ENCODE results near the gene MEF2A. TPM values are rescaled to one million over a fixed set of nuclear protein-coding genes. Genes with fewer than 3 reads are reported as not detected.

The MEF2A gene
- total RNA-seq, 1 experiment from 2014 or later: 30.7 TPM

DNA sequence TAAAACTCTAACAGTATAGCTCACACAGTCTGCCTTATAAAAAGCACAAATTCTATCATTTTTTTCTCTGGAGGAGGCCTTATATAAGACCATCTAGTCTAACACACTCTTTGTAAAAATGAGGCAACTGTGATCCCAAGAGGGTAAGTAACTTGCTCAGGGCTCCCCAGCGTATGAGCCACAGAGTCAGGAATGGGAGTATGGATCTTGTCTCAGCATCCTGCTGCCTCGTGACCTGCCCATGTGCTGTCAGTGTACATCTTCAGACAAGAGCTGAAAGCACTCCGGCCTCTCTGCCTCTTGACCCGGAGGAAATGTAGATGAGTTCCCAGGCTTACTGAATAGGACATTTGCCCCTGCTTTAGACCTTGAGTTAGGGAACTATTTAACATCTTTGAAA, 28.4 kb upstream of the MEF2A start (continued):
- TF ChIP-seq, protein P1, sequence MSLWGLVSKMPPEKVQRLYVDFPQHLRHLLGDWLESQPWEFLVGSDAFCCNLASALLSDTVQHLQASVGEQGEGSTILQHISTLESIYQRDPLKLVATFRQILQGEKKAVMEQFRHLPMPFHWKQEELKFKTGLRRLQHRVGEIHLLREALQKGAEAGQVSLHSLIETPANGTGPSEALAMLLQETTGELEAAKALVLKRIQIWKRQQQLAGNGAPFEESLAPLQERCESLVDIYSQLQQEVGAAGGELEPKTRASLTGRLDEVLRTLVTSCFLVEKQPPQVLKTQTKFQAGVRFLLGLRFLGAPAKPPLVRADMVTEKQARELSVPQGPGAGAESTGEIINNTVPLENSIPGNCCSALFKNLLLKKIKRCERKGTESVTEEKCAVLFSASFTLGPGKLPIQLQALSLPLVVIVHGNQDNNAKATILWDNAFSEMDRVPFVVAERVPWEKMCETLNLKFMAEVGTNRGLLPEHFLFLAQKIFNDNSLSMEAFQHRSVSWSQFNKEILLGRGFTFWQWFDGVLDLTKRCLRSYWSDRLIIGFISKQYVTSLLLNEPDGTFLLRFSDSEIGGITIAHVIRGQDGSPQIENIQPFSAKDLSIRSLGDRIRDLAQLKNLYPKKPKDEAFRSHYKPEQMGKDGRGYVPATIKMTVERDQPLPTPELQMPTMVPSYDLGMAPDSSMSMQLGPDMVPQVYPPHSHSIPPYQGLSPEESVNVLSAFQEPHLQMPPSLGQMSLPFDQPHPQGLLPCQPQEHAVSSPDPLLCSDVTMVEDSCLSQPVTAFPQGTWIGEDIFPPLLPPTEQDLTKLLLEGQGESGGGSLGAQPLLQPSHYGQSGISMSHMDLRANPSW (CRISPR knock-in tag; conservative IDR thresholded peaks at IDR 0.05; ENCODE audit: low read depth): no peak
- TF ChIP-seq, protein P2, sequence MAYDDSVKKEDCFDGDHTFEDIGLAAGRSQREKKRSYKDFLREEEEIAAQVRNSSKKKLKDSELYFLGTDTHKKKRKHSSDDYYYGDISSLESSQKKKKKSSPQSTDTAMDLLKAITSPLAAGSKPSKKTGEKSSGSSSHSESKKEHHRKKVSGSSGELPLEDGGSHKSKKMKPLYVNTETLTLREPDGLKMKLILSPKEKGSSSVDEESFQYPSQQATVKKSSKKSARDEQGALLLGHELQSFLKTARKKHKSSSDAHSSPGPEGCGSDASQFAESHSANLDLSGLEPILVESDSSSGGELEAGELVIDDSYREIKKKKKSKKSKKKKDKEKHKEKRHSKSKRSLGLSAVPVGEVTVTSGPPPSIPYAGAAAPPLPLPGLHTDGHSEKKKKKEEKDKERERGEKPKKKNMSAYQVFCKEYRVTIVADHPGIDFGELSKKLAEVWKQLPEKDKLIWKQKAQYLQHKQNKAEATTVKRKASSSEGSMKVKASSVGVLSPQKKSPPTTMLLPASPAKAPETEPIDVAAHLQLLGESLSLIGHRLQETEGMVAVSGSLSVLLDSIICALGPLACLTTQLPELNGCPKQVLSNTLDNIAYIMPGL (CRISPR knock-in tag; IDR thresholded peaks at IDR 0.05): no peak
- TF ChIP-seq, protein P3, sequence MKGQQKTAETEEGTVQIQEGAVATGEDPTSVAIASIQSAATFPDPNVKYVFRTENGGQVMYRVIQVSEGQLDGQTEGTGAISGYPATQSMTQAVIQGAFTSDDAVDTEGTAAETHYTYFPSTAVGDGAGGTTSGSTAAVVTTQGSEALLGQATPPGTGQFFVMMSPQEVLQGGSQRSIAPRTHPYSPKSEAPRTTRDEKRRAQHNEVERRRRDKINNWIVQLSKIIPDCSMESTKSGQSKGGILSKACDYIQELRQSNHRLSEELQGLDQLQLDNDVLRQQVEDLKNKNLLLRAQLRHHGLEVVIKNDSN (CRISPR knock-in tag; IDR thresholded peaks at IDR 0.05): no peak
- TF ChIP-seq NFYB (CRISPR knock-in tag; conservative IDR thresholded peaks at IDR 0.05; ENCODE audit: low read depth) (no peak), JUN (CRISPR knock-in tag; IDR thresholded peaks at IDR 0.05) (no peak), KAT7 (CRISPR knock-in tag; IDR thresholded peaks at IDR 0.05; ENCODE audit: borderline replicate concordance) (no peak)
- TF ChIP-seq, protein P4, sequence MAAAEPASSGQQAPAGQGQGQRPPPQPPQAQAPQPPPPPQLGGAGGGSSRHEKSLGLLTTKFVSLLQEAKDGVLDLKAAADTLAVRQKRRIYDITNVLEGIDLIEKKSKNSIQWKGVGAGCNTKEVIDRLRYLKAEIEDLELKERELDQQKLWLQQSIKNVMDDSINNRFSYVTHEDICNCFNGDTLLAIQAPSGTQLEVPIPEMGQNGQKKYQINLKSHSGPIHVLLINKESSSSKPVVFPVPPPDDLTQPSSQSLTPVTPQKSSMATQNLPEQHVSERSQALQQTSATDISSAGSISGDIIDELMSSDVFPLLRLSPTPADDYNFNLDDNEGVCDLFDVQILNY (CRISPR knock-in tag; IDR thresholded peaks at IDR 0.05): no peak
- TF ChIP-seq, protein P5, sequence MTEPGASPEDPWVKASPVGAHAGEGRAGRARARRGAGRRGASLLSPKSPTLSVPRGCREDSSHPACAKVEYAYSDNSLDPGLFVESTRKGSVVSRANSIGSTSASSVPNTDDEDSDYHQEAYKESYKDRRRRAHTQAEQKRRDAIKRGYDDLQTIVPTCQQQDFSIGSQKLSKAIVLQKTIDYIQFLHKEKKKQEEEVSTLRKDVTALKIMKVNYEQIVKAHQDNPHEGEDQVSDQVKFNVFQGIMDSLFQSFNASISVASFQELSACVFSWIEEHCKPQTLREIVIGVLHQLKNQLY (CRISPR knock-in tag; IDR thresholded peaks at IDR 0.05): no peak
- TF ChIP-seq, protein P6, sequence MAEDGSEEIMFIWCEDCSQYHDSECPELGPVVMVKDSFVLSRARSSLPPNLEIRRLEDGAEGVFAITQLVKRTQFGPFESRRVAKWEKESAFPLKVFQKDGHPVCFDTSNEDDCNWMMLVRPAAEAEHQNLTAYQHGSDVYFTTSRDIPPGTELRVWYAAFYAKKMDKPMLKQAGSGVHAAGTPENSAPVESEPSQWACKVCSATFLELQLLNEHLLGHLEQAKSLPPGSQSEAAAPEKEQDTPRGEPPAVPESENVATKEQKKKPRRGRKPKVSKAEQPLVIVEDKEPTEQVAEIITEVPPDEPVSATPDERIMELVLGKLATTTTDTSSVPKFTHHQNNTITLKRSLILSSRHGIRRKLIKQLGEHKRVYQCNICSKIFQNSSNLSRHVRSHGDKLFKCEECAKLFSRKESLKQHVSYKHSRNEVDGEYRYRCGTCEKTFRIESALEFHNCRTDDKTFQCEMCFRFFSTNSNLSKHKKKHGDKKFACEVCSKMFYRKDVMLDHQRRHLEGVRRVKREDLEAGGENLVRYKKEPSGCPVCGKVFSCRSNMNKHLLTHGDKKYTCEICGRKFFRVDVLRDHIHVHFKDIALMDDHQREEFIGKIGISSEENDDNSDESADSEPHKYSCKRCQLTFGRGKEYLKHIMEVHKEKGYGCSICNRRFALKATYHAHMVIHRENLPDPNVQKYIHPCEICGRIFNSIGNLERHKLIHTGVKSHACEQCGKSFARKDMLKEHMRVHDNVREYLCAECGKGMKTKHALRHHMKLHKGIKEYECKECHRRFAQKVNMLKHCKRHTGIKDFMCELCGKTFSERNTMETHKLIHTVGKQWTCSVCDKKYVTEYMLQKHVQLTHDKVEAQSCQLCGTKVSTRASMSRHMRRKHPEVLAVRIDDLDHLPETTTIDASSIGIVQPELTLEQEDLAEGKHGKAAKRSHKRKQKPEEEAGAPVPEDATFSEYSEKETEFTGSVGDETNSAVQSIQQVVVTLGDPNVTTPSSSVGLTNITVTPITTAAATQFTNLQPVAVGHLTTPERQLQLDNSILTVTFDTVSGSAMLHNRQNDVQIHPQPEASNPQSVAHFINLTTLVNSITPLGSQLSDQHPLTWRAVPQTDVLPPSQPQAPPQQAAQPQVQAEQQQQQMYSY (CRISPR knock-in tag; IDR thresholded peaks at IDR 0.05): no peak
- TF ChIP-seq, protein P7, sequence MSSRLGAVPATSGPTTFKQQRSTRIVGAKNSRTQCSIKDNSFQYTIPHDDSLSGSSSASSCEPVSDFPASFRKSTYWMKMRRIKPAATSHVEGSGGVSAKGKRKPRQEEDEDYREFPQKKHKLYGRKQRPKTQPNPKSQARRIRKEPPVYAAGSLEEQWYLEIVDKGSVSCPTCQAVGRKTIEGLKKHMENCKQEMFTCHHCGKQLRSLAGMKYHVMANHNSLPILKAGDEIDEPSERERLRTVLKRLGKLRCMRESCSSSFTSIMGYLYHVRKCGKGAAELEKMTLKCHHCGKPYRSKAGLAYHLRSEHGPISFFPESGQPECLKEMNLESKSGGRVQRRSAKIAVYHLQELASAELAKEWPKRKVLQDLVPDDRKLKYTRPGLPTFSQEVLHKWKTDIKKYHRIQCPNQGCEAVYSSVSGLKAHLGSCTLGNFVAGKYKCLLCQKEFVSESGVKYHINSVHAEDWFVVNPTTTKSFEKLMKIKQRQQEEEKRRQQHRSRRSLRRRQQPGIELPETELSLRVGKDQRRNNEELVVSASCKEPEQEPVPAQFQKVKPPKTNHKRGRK (CRISPR knock-in tag; IDR thresholded peaks at IDR 0.05; ENCODE audit: borderline replicate concordance): no peak
- TF ChIP-seq, protein P8, sequence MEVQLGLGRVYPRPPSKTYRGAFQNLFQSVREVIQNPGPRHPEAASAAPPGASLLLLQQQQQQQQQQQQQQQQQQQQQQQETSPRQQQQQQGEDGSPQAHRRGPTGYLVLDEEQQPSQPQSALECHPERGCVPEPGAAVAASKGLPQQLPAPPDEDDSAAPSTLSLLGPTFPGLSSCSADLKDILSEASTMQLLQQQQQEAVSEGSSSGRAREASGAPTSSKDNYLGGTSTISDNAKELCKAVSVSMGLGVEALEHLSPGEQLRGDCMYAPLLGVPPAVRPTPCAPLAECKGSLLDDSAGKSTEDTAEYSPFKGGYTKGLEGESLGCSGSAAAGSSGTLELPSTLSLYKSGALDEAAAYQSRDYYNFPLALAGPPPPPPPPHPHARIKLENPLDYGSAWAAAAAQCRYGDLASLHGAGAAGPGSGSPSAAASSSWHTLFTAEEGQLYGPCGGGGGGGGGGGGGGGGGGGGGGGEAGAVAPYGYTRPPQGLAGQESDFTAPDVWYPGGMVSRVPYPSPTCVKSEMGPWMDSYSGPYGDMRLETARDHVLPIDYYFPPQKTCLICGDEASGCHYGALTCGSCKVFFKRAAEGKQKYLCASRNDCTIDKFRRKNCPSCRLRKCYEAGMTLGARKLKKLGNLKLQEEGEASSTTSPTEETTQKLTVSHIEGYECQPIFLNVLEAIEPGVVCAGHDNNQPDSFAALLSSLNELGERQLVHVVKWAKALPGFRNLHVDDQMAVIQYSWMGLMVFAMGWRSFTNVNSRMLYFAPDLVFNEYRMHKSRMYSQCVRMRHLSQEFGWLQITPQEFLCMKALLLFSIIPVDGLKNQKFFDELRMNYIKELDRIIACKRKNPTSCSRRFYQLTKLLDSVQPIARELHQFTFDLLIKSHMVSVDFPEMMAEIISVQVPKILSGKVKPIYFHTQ (CRISPR knock-in tag; IDR thresholded peaks at IDR 0.05): no peak
